NCI-H226 (cell line): ENCODE measurements around the gene RANBP17.
"Not testable (repeated sequence)": the region's sequence is repeated elsewhere in the genome, so short reads cannot be mapped to it uniquely, and the experiment has no call there.

ENCODE experiments used
- DNase-seq: peaks from one replicate; pipeline ENCODE4 v3.0.0-alpha.2; 2015

Gene RANBP17

GRCh38 chr5:171162165-171162564, 300.3 kb downstream of the RANBP17 start:
- no peak for DNase-seq

- no peak for DNase-seq
These were observed 300.8 kb downstream of the RANBP17 start for GRCh38 chr5:171162596-171162995.

GRCh38 chr5:171166766-171167165, 304.9 kb downstream of the RANBP17 start:
- no peak for DNase-seq

GRCh38 chr5:171168171-171168570, 306.4 kb downstream of the RANBP17 start:
- DNase-seq, result no peak

- not testable (repeated sequence) for DNase-seq
These were observed 313.1 kb downstream of the RANBP17 start for GRCh38 chr5:171174960-171175359.

GRCh38 chr5:171175746-171176145, 313.9 kb downstream of the RANBP17 start:
- DNase-seq, result no peak

DNA sequence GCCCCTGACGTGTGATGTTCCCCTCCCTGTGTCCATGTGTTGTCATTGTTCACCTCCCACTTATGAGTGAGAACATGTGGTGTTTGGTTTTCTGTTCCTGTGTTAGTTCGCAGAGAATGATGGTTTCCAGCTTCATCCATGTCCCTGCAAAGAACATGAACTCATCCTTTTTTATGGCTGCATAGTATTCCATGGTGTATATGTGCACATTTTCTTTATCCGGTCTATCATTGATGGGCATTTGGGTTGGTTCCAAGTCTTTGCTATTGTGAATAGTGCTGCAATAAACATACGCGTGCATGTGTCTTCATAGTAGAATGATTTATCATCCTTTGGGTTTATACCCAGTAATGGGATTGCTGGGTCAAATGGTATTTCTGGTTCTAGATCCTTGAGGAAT, 316.4 kb downstream of the RANBP17 start:
- not testable (repeated sequence) for DNase-seq

- DNase-seq, result no peak
These were observed 326.2 kb downstream of the RANBP17 start for GRCh38 chr5:171188016-171188415.

DNA sequence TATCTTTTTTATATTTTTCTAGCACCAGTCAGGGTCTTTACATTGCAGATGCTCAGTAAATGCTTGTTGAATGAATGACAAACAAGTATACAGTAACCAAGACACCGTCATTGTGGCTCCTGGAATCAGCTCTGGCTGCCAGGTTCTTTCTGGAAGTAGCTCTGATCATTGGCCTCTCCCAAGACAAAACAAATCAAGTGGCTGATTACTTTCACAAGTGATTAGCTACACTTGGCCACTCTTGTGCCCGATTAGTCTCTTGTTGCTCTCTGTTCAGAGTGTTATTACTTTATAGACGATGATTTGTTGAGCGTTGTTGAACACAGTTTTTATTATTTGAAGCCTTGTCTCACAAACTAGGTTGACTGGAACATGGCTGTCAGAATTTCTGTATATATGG, 327.6 kb downstream of the RANBP17 start:
- no peak for DNase-seq

DNA sequence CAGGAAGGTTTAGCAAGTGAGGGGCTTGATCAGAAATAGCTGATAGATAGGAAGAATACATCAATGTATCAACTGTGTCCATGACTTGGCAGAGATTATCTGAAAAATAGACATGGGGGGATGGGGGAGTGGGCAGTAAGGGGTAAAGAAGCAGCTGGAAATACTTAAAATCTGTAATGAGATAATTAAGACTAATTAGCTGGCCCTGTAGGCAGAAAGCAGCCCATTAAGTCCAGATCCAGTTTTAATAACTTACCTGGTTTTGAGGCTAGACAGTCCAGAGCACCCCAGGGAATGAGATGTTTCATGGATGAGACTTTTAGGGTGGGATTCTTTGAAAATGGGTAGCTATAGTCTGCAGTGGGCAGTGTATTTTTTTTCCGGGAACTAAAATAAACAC, 330.3 kb downstream of the RANBP17 start:
- DNase-seq, result no peak

GRCh38 chr5:171201310-171201709, 339.5 kb downstream of the RANBP17 start:
- no peak for DNase-seq

GRCh38 chr5:171205375-171205774, 343.6 kb downstream of the RANBP17 start:
- DNase-seq, result no peak

GRCh38 chr5:171207256-171207847, 345.5 kb downstream of the RANBP17 start:
- peak; percentile 29 for DNase-seq

DNA sequence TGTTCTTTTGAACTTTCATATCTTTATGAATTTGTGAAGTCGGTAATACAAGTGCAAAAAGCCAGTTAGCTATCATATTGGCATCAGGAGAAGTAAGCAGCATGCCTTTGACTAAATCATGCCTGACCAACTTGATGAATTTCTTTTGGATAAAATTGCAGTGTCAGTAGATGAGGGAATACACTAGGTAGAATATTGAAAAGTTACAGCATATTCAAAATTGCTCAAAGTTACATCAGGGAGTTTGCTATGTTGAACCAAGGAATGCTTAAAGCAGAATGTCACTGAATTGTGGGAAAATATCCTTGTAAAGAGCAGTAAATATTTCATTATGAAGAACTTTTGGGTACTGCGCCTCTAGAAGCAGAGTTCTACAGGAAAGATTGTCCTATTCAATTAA, 360.1 kb downstream of the RANBP17 start:
- DNase-seq, result no peak

DNA sequence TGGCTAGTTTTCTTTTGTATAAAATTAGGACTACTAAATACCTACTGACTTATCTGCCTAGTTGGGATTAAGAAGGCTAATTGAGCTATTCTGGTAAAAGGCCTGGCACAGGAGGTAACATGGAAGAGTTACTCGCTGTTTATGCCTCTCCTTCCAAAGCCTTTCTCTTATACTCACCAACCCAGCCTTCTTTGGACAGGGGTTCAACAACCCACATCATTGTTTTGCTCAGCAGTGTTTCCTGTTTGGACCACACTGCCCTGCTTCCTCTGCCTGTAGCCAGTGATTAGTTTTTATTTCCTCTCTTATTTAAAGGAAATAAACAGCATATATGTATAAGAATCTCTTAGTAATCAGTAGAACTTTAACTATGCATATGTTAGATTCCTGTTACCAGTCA, 362.1 kb downstream of the RANBP17 start:
- DNase-seq, result no peak

DNA sequence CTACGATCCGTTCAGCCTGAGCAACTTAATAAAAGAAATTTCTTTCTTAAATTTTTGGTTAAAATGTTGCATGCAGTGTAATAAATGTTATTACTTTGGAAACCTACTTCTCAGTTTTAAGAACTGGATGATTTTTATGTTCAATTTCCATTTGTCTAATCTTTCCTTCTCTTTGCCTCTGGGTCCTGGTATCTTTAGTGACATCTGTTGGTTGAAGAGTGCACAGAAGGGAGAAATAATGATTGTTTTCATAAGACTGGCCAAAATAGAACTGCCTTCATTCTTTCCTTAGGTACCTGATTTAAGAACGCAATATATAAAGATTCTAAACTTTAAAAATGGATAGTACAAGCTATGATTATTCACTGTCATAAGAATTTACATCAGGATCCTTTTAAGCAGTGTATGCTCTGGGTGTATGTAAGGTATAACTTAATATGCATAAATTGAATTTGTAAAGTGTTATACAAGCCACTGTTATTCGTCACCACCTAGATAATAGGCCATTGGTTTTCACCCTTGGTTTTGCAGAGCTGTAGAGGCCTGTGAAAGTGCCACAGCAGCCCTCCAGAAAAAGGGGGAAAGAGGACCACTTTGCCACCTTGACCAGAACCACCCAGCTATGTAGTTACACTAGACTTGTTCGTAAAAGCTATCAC, 364.4 kb downstream of the RANBP17 start:
- DNase-seq, result no peak

- no peak for DNase-seq
These were observed 365.0 kb downstream of the RANBP17 start for GRCh38 chr5:171226864-171227263.

- no peak for DNase-seq
These were observed 374.8 kb downstream of the RANBP17 start for GRCh38 chr5:171236651-171237050.

DNA sequence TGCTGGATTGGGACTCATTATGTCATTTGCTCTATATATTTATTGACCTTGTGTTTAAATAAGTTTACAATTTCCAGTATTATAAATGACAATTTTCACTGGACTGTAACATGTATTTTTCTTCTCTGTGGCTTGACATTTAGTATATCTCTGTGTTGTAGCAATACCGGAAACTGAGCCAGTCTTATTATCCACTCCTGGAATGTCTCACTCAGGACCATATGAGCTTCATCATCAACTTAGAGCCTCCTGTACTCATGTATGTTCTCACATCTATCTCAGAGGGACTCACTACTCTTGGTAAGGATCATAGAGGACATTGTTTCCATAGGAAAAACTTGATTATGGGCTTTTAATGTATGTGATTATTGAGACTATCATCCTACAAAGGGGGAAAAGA, 380.7 kb downstream of the RANBP17 start:
- DNase-seq, result no peak

DNA sequence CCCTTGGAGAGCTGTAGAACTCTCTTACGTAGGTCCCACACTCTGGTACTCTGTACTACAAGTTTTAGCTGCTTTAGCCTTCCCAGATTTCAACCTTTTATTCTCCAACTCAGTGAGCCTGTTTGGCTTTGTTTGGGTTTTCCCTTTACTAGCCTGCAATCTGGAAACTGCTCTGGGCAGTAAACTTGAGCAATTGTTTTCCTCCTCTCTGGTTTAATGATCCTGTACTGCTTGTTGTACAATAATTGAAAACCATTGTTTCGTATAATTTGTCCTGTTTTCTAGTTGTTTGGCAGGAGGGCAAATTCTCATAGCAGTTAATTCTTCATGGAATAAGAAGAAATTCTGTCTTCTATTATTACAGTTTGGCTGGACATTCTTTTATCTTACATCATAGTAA, 384.4 kb downstream of the RANBP17 start:
- no peak for DNase-seq

GRCh38 chr5:171249460-171249859, 387.6 kb downstream of the RANBP17 start:
- no peak for DNase-seq

GRCh38 chr5:171250738-171251137, 388.9 kb downstream of the RANBP17 start:
- no peak for DNase-seq

DNA sequence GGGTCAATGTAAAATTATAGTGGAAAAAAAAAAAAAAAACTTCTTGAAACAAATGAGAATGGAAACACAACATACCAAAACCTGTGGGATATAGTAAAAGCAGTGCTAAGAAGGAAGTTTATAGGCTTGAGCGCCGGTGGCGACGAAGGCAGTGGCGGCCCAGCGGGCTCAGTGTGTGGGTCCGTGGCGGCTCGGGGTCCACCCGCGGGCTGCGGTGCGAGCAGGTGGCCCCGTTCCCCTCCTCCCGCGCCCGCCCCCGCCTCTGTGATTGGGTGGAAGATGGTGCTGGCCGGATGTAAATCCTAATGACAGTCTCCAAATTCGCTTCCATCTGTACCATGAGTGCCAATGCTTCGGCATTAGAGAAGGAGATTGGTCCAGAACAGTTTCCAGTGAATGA, 389.7 kb downstream of the RANBP17 start:
- DNase-seq, result no peak

DNA sequence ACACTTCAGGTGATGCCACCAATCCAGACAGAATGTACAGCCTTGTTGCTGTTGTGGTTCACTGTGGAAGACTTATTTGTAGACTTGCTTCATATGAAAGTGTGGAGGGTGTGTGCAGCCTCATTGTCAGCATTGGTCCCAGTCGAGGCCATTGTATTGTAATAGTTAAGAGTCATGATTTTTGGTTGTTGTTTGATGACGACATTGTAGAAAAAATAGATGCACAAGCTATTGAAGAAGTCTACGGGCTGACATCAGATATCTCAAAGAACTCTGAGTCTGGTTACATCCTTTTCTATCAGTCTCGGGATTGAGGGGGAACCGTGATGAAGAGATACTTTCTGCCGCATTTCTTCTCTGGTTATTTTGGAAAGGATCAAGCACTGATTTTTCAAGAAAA, 390.9 kb downstream of the RANBP17 start:
- DNase-seq, result no peak
